PFSK-1 (cell line): ENCODE data around the gene MARCHF3.

ENCODE experiments used
- FOXP2 ChIP-seq: optimal IDR thresholded peaks from 2 replicates; pipeline ENCODE3; 2011; ENCODE audit warnings: borderline replicate concordance, control low read depth, inconsistent platforms; ENCODE audit not compliant: insufficient read depth; ENCODE audit errors: extremely low read length, extremely low read depth
- POLR2AphosphoS5 ChIP-seq: IDR thresholded peaks from 2 replicates; pipeline ENCODE4 v1.6.1; 2012; ENCODE audit warnings: low read depth, mild to moderate bottlenecking, control low read depth, low read length, moderate library complexity
- REST ChIP-seq, 2 experiments: IDR thresholded peaks; 2 replicates each; pipeline versions ENCODE4 v1.6.1 to v1.8.0; 2011 to 2012; ENCODE audit warnings: low read depth in 2 of 2, low read length in 2 of 2, control low read depth in 1 of 2, inconsistent platforms in 1 of 2, mild to moderate bottlenecking in 1 of 2, moderate library complexity in 1 of 2; ENCODE audit not compliant: insufficient read depth in 1 of 2
- SIN3A ChIP-seq: IDR thresholded peaks from 2 replicates; pipeline ENCODE4 v1.6.1; 2012; ENCODE audit warnings: mild to moderate bottlenecking, low read length, moderate library complexity, borderline replicate concordance; ENCODE audit not compliant: insufficient read depth
- TAF1 ChIP-seq: IDR thresholded peaks from 2 replicates; pipeline ENCODE4 v1.6.1; 2012; ENCODE audit warnings: low read length, control low read depth, borderline replicate concordance; ENCODE audit not compliant: insufficient read depth

- TF ChIP-seq POLR2AphosphoS5 = no peak
- no peak; the same call in 1 of the 2 replicates for TF ChIP-seq TAF1
- no peak for TF ChIP-seq REST (IDR thresholded peaks at IDR 0.05; ENCODE audit: insufficient read depth in 1 of 2, low read depth in 2 of 2, low read length in 2 of 2)
- no peak for TF ChIP-seq SIN3A
- no peak for TF ChIP-seq FOXP2
Observed at GRCh38 chr5:126852091-126852571, 178.2 kb downstream of the MARCHF3 start.
